HFFc6 (cell line): ENCODE data around the gene CHRM5. TPM values are rescaled to one million over a fixed set of nuclear protein-coding genes. Genes with fewer than 3 reads are reported as not detected.
"Not testable (repeated sequence)": the region's sequence is repeated elsewhere in the genome, so short reads cannot be mapped to it uniquely, and the experiment has no call there.

Experiments
- DNase-seq: peaks from one replicate; pipeline ENCODE4 v3.0.0-alpha.2; 2018
- H3K27ac Mint-ChIP-seq: 2 replicates; pipeline ENCODE4 v1.8.0; 2020; ENCODE audit warnings: mild to moderate bottlenecking, mixed read lengths
- H3K27me3 Mint-ChIP-seq: 2 replicates; pipeline ENCODE4 v1.8.0; 2021; ENCODE audit warnings: mild to moderate bottlenecking, moderate library complexity, mixed read lengths; ENCODE audit not compliant: insufficient read depth
- H3K36me3 Mint-ChIP-seq: 2 replicates; pipeline ENCODE4 v1.8.0; 2021; ENCODE audit warnings: low read depth, mixed read lengths
- H3K4me1 Mint-ChIP-seq: 2 replicates; pipeline ENCODE4 v1.8.0; 2020; ENCODE audit warnings: low read depth, mixed read lengths
- H3K4me3 Mint-ChIP-seq: 2 replicates; pipeline ENCODE4 v1.8.0; 2020; ENCODE audit warnings: mild to moderate bottlenecking, moderate library complexity, mixed read lengths
- H3K9me3 Mint-ChIP-seq: 2 replicates; pipeline ENCODE4 v1.8.0; 2020; ENCODE audit warnings: mild to moderate bottlenecking, mixed read lengths
- CTCF ChIP-seq: fragments of 200-600 bp; sonication (generic); IDR thresholded peaks from 2 replicates; pipeline ENCODE4 v1.5.0; 2021; ENCODE audit warnings: antibody characterized with exemption, mild to moderate bottlenecking
- total RNA-seq, 6 experiments: library from RNA; stranded (reverse); fragmentation: NEBNext Ultra II Directional; extraction: Animal tissue kit (Norgen Biotek cat#: 25700); gene quantifications; 2 replicates in 1 of 6; 3 replicates in 5 of 6; pipeline ENCODE4 v1.2.3, GENCODE V29; 2021

CHRM5 gene
- total RNA-seq, 6 experiments from 2014 or later = 0.10 TPM; not detected in 5

GRCh38 chr15:34018021-34018645 lies 49.8 kb downstream of the CHRM5 start:
- no peak for TF ChIP-seq CTCF
- Mint-ChIP-seq H3K4me1 (peaks cover 15% of the 10 kb centered on the region; the same call in 1 of the 2 replicates), H3K36me3 (peaks cover 19% of the 10 kb centered on the region), H3K9me3 (no peaks in the 10 kb centered on the region), H3K27ac (no peak overlapping the region), H3K4me3 (no peak overlapping the region), H3K27me3 (no peaks in the 10 kb centered on the region)
- DNase-seq = no peak

GRCh38 chr15:34018738-34019137 lies 50.4 kb downstream of the CHRM5 start:
- not testable (repeated sequence) for H3K9me3 Mint-ChIP-seq, H3K27ac Mint-ChIP-seq, H3K27me3 Mint-ChIP-seq, DNase-seq, H3K4me3 Mint-ChIP-seq
- Mint-ChIP-seq H3K4me1 (peaks cover 15% of the 10 kb centered on the region; the same call in 1 of the 2 replicates), H3K36me3 (peaks cover 19% of the 10 kb centered on the region)

- DNase-seq = no peak
- no peaks in the 10 kb centered on the region for H3K9me3 Mint-ChIP-seq
- peaks cover 13% of the 10 kb centered on the region; the same call in 1 of the 2 replicates for H3K4me1 Mint-ChIP-seq
- no peak overlapping the region for H3K4me3 Mint-ChIP-seq
- no peak overlapping the region for H3K27ac Mint-ChIP-seq
- no peak for TF ChIP-seq CTCF
- no peaks in the 10 kb centered on the region for H3K27me3 Mint-ChIP-seq
- H3K36me3 Mint-ChIP-seq = peaks cover 19% of the 10 kb centered on the region
These were observed 51.2 kb downstream of the CHRM5 start for GRCh38 chr15:34019369-34019990.

- Mint-ChIP-seq H3K36me3 (peaks cover 20% of the 10 kb centered on the region; the same call in 1 of the 2 replicates), H3K9me3 (no peaks in the 10 kb centered on the region), H3K27me3 (0 out of 2 replicates have a peak, but pooled peaks cover under 1% of the 10 kb centered on the region), H3K27ac (no peak overlapping the region), H3K4me3 (no peak overlapping the region), H3K4me1 (peaks cover 8% of the 10 kb centered on the region; the same call in 1 of the 2 replicates)
- no peak for TF ChIP-seq CTCF
- no peak for DNase-seq
These were observed 55.6 kb downstream of the CHRM5 start for GRCh38 chr15:34023907-34024306.

GRCh38 chr15:34025252-34025651 lies 57.0 kb downstream of the CHRM5 start:
- Mint-ChIP-seq H3K4me3 (no peak overlapping the region), H3K27ac (no peak overlapping the region), H3K4me1 (peaks cover 8% of the 10 kb centered on the region), H3K9me3 (no peaks in the 10 kb centered on the region), H3K27me3 (0 out of 2 replicates have a peak, but pooled peaks cover 2% of the 10 kb centered on the region), H3K36me3 (peaks cover 23% of the 10 kb centered on the region; the same call in 1 of the 2 replicates)
- DNase-seq = no peak
- no peak for TF ChIP-seq CTCF

GRCh38 chr15:34027606-34028005 lies 59.3 kb downstream of the CHRM5 start:
- DNase-seq = no peak
- Mint-ChIP-seq H3K9me3 (no peaks in the 10 kb centered on the region), H3K4me3 (no peak overlapping the region), H3K27me3 (0 out of 2 replicates have a peak, but pooled peaks cover 2% of the 10 kb centered on the region), H3K27ac (no peak overlapping the region), H3K4me1 (no peaks in the 10 kb centered on the region; the same call in 1 of the 2 replicates), H3K36me3 (peaks cover 15% of the 10 kb centered on the region; the same call in 1 of the 2 replicates)
- TF ChIP-seq CTCF = no peak
